Kidney (tissue), 14 donors: ENCODE data around the gene FAM107B. TPM values are rescaled to one million over a fixed set of nuclear protein-coding genes. Genes with fewer than 3 reads are reported as not detected.

Experiments used
- DNase-seq, 5 donors: peaks; one replicate each; pipeline ENCODE4 v3.0.0-alpha.2; 2013 to 2020
- FAIRE-seq: peaks from 2 replicates; lab custom pipeline; 2012; peaks lifted over from hg19 to GRCh38; lab: Jason Lieb, UNC
- H3K27ac ChIP-seq, 2 donors: one replicate each; pipeline ENCODE4 v1.7.0; 2013; ENCODE audit warnings: low read depth in 2 of 2, low read length in 2 of 2, inconsistent platforms in 1 of 2
- H3K27me3 ChIP-seq: one replicate; pipeline ENCODE4 v1.7.1; 2013; ENCODE audit warnings: low read length, inconsistent platforms; ENCODE audit not compliant: control insufficient read depth, insufficient read depth
- H3K36me3 ChIP-seq, 3 donors: one replicate each; pipeline versions ENCODE4 v1.7.0 to v1.7.1; 2013; ENCODE audit warnings: low read length in 3 of 3, control low read depth in 1 of 3, inconsistent platforms in 1 of 3; ENCODE audit not compliant: insufficient read depth in 3 of 3, control insufficient read depth in 2 of 3
- H3K4me1 ChIP-seq, 3 donors: one replicate each; pipeline versions ENCODE4 v1.7.0 to v1.7.1; 2013; ENCODE audit warnings: low read length in 3 of 3, inconsistent platforms in 1 of 3, low read depth in 1 of 3; ENCODE audit not compliant: control insufficient read depth in 2 of 3, insufficient read depth in 2 of 3
- H3K4me3 ChIP-seq, 3 donors: one replicate each; pipeline versions ENCODE4 v1.7.0 to v1.8.1; 2013; ENCODE audit warnings: low read length in 3 of 3, control low read depth in 1 of 3, inconsistent platforms in 1 of 3
- H3K9ac ChIP-seq, 3 donors: one replicate each; pipeline versions ENCODE4 v1.7.0 to v1.7.1; 2013; ENCODE audit warnings: low read length in 3 of 3, control low read depth in 1 of 3, inconsistent platforms in 1 of 3
- H3K9me3 ChIP-seq, 3 donors: one replicate each; pipeline versions ENCODE4 v1.7.0 to v1.7.1; 2013; ENCODE audit warnings: low read length in 3 of 3, control low read depth in 1 of 3, inconsistent platforms in 1 of 3; ENCODE audit not compliant: control insufficient read depth in 2 of 3, insufficient read depth in 1 of 3
- intact Hi-C: fragments of 100-400 bp; cut with DNase I; formaldehyde crosslinking; loops from one replicate; pipeline ENCODE4 v1.11.1; 2022
- polyA plus RNA-seq: library from polyadenylated mRNA; stranded (reverse); fragments of 350-450 nt; fragmentation: Illumina TruSeq; extraction: RNeasy Lipid Tissue Mini Kit (QIAGEN cat#74804); gene quantifications from one replicate; pipeline ENCODE4 v1.2.3, GENCODE V29; 2014; ENCODE audit warnings: low read depth, low replicate concordance; ENCODE audit not compliant: insufficient read depth
- total RNA-seq: library from RNA; stranded (reverse); fragmentation: NEBNext Ultra II Directional; extraction: Animal tissue kit (Norgen Biotek cat#: 25700); gene quantifications from one replicate; pipeline ENCODE4 v1.2.1, GENCODE V29; 2021
- TF ChIP-seq, protein P1 (sequence below): IDR thresholded peaks from 3 replicates; pipeline ENCODE4 v1.5.1; 2012; ENCODE audit warnings: mild to moderate bottlenecking, moderate library complexity, borderline replicate concordance; ENCODE audit not compliant: insufficient read depth; ENCODE audit errors: extremely low read depth
- donor health status: control.
- donor health status: control.
- donor health status: control.
- donor health status: control.
- donor health status: control.
- donor health status: DM: yes; HTN: yes; CAD: no.
- donor health status: Normal renal cell carcinoma (clear cell type).

Gene FAM107B
- total and polyA plus RNA-seq, 2 donors from 2014 or later = 105 to 122 TPM

GRCh38 chr10:14681305-14681704 lies 93.4 kb downstream of the FAM107B start:
- TF ChIP-seq, protein P1, sequence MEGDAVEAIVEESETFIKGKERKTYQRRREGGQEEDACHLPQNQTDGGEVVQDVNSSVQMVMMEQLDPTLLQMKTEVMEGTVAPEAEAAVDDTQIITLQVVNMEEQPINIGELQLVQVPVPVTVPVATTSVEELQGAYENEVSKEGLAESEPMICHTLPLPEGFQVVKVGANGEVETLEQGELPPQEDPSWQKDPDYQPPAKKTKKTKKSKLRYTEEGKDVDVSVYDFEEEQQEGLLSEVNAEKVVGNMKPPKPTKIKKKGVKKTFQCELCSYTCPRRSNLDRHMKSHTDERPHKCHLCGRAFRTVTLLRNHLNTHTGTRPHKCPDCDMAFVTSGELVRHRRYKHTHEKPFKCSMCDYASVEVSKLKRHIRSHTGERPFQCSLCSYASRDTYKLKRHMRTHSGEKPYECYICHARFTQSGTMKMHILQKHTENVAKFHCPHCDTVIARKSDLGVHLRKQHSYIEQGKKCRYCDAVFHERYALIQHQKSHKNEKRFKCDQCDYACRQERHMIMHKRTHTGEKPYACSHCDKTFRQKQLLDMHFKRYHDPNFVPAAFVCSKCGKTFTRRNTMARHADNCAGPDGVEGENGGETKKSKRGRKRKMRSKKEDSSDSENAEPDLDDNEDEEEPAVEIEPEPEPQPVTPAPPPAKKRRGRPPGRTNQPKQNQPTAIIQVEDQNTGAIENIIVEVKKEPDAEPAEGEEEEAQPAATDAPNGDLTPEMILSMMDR = no peak

DNA sequence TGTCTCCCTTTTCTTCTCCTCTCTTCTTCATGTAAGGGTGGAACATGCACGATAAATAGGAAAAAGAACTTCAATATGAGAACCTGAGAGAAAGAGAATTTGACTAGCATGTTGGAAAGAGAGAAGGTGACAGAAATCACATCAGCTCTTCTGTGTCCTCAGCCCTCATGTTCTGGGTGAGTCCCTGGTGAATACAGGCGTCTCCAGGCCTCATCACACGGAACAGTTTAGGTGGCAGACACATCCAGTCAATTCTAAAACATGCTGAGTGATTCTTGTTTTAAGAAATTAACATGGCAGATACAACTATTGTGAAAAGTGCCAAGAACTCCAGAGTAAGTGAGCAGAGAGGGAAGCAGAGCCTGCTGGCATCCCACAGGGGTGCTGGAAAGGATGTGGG lies 96.1 kb downstream of the FAM107B start:
- intact Hi-C loops = no loop called here
- FAIRE-seq = no peak
- TF ChIP-seq, protein P1 = no peak

More at GRCh38 chr10:14681305-14681704, 93.4 kb downstream of the FAM107B start:
- DNase-seq (no peak), FAIRE-seq (no peak)
- no peak overlapping the region for H3K9ac ChIP-seq
- H3K27ac ChIP-seq = no peak overlapping the region
- H3K9me3 ChIP-seq = no peaks in the 10 kb centered on the region
- intact Hi-C loops = no loop called here
- no peaks in the 10 kb centered on the region for H3K27me3 ChIP-seq
- H3K36me3 ChIP-seq = no peaks in the 10 kb centered on the region
- H3K4me1 ChIP-seq = no peaks in the 10 kb centered on the region
- no peak overlapping the region for H3K4me3 ChIP-seq

DNA sequence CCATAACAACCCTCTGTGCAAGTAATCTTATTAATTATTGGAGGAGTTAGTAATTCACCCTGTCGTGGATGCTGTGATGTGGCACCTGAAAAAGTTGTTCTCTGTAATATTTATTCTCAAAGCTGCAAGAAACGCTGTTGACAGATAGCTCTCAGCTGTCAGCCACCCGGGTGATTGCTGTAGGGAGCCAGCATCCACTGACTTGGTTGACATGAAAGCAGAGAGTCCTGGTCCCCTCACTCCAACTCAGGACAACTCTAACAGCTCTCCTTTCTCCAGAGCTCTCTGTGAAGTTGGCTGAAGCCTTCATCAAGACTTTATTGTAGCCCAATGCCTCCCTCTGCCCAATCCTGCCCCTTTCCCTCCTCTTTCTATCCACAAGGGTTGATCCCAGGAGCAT lies 98.0 kb downstream of the FAM107B start:
- TF ChIP-seq, protein P1 = no peak
- DNase-seq = no peak
- no peak overlapping the region for H3K9ac ChIP-seq
- H3K4me1 ChIP-seq = peaks cover 5 to 18% (median 5%) of the 10 kb centered on the region in 3 donors
- no peak for FAIRE-seq
- intact Hi-C loops = no loop called here
- no peak overlapping the region for H3K4me3 ChIP-seq
- H3K9me3 ChIP-seq = no peaks in the 10 kb centered on the region
- H3K27ac ChIP-seq = no peak overlapping the region
- no peaks in the 10 kb centered on the region for H3K36me3 ChIP-seq
- H3K27me3 ChIP-seq = no peaks in the 10 kb centered on the region

More for the DNA sequence above, 96.1 kb downstream of the FAM107B start:
- H3K9me3 ChIP-seq = no peaks in the 10 kb centered on the region
- H3K4me1 ChIP-seq = peaks cover 3 to 15% (median 3%) of the 10 kb centered on the region in 3 donors
- H3K9ac ChIP-seq = no peak overlapping the region
- no peaks in the 10 kb centered on the region for H3K27me3 ChIP-seq
- H3K36me3 ChIP-seq = no peaks in the 10 kb centered on the region
- DNase-seq = no peak
- H3K27ac ChIP-seq = no peak overlapping the region
- H3K4me3 ChIP-seq = no peak overlapping the region

GRCh38 chr10:14674376-14675050 lies 100.2 kb downstream of the FAM107B start:
- FAIRE-seq (peak; percentile 90), DNase-seq (peak in 4 of 5 donors; percentile 43 to 86 (median 76))
- intact Hi-C loops = no loop called here
- Histone ChIP-seq H3K9me3 (no peaks in the 10 kb centered on the region), H3K36me3 (no peaks in the 10 kb centered on the region), H3K27ac (peak overlapping the region; percentile 47 to 78), H3K27me3 (no peaks in the 10 kb centered on the region), H3K9ac (no peak overlapping the region), H3K4me1 (peaks cover 5 to 18% (median 5%) of the 10 kb centered on the region in 3 donors), H3K4me3 (peak overlapping the region in 2 of 3 donors; percentile 17 to 29)
- TF ChIP-seq, protein P1 = no peak
